NT2/D1 (cell line): Measurements from ENCODE around the gene DLK1.
A peak's percentile ranks its signal among the peaks of the same experiment; 100 is the strongest.

ENCODE experiments used
- DNase-seq: peaks from one replicate; pipeline ENCODE4 v3.0.0-alpha.2; 2011; ENCODE audit warnings: low read depth, low spot score
- H3K27me3 ChIP-seq: 2 replicates; pipeline ENCODE4 v1.6.0; 2011; ENCODE audit warnings: mild to moderate bottlenecking; ENCODE audit not compliant: insufficient read length, insufficient read depth
- H3K36me3 ChIP-seq: 2 replicates; pipeline ENCODE4 v1.6.1; 2011; ENCODE audit warnings: mild to moderate bottlenecking, low read length, mixed read lengths; ENCODE audit not compliant: insufficient read depth, insufficient read length
- H3K4me1 ChIP-seq: 2 replicates; pipeline ENCODE4 v1.5.1; 2011; ENCODE audit not compliant: insufficient read depth, insufficient read length
- H3K4me3 ChIP-seq: 2 replicates; pipeline ENCODE4 v1.5.1; 2011; ENCODE audit warnings: low read depth; ENCODE audit not compliant: insufficient read length
- H3K9ac ChIP-seq: 2 replicates; pipeline ENCODE4 v1.6.0; 2011; ENCODE audit warnings: low read depth; ENCODE audit not compliant: insufficient read length
- H3K9me3 ChIP-seq: 2 replicates; pipeline ENCODE4 v1.5.1; 2011; ENCODE audit warnings: mild to moderate bottlenecking, low read length; ENCODE audit not compliant: insufficient read depth
- SUZ12 ChIP-seq: IDR thresholded peaks from 2 replicates; pipeline ENCODE4 v1.6.1; 2011; ENCODE audit not compliant: insufficient read length, insufficient read depth; ENCODE audit errors: extremely low read depth
- YY1 ChIP-seq: IDR thresholded peaks from 2 replicates; pipeline ENCODE4 v1.6.1; 2011; ENCODE audit not compliant: insufficient read length, insufficient read depth
- ZNF274 ChIP-seq: IDR thresholded peaks from 2 replicates; pipeline ENCODE4 v1.6.1; 2011; ENCODE audit warnings: mild to moderate bottlenecking, low read depth, low read length

The DLK1 gene

GRCh38 chr14:100710391-100710790 lies 16.3 kb upstream of the DLK1 start:
- no peak overlapping the region for H3K4me3 ChIP-seq
- H3K36me3 ChIP-seq = no peaks in the 10 kb centered on the region
- no peak overlapping the region for H3K9ac ChIP-seq
- no peak for DNase-seq
- no peaks in the 10 kb centered on the region for H3K9me3 ChIP-seq
- no peaks in the 10 kb centered on the region for H3K27me3 ChIP-seq
- TF ChIP-seq YY1 (no peak), ZNF274 (no peak), SUZ12 (no peak)
- H3K4me1 ChIP-seq = peaks cover 21% of the 10 kb centered on the region

GRCh38 chr14:100710826-100711462 lies 15.7 kb upstream of the DLK1 start:
- DNase-seq = no peak
- Histone ChIP-seq H3K4me3 (no peak overlapping the region), H3K9me3 (no peaks in the 10 kb centered on the region), H3K9ac (no peak overlapping the region), H3K36me3 (no peaks in the 10 kb centered on the region), H3K27me3 (no peaks in the 10 kb centered on the region), H3K4me1 (peaks cover 21% of the 10 kb centered on the region)
- no peak for TF ChIP-seq ZNF274

GRCh38 chr14:100711493-100711892 lies 15.2 kb upstream of the DLK1 start:
- Histone ChIP-seq H3K9ac (no peak overlapping the region), H3K36me3 (no peaks in the 10 kb centered on the region), H3K27me3 (no peaks in the 10 kb centered on the region), H3K9me3 (no peaks in the 10 kb centered on the region), H3K4me1 (peaks cover 21% of the 10 kb centered on the region), H3K4me3 (no peak overlapping the region)
- no peak for DNase-seq
- TF ChIP-seq ZNF274 (no peak), SUZ12 (no peak), YY1 (no peak)

GRCh38 chr14:100712490-100712889 lies 14.2 kb upstream of the DLK1 start:
- H3K9ac ChIP-seq = peak overlapping the region; percentile 21
- no peak for DNase-seq
- no peaks in the 10 kb centered on the region for H3K9me3 ChIP-seq
- peaks cover 21% of the 10 kb centered on the region for H3K4me1 ChIP-seq
- H3K36me3 ChIP-seq = no peaks in the 10 kb centered on the region
- TF ChIP-seq SUZ12 (no peak), ZNF274 (no peak), YY1 (no peak)
- H3K4me3 ChIP-seq = no peak overlapping the region
- H3K27me3 ChIP-seq = no peaks in the 10 kb centered on the region

- no peak overlapping the region for H3K9ac ChIP-seq
Observed at GRCh38 chr14:100713705-100714104, 13.0 kb upstream of the DLK1 start.

GRCh38 chr14:100714258-100714892 lies 12.3 kb upstream of the DLK1 start:
- peaks cover 12% of the 10 kb centered on the region for H3K4me1 ChIP-seq
- no peak overlapping the region for H3K4me3 ChIP-seq
- no peak for TF ChIP-seq SUZ12
- TF ChIP-seq ZNF274 = no peak
- no peak for TF ChIP-seq YY1
- no peak overlapping the region for H3K9ac ChIP-seq
- H3K36me3 ChIP-seq = no peaks in the 10 kb centered on the region
- H3K9me3 ChIP-seq = no peaks in the 10 kb centered on the region
- DNase-seq = no peak
- H3K27me3 ChIP-seq = no peaks in the 10 kb centered on the region

More at GRCh38 chr14:100713705-100714104, 13.0 kb upstream of the DLK1 start:
- Histone ChIP-seq H3K27me3 (no peaks in the 10 kb centered on the region), H3K4me3 (no peak overlapping the region), H3K36me3 (no peaks in the 10 kb centered on the region), H3K4me1 (peaks cover 16% of the 10 kb centered on the region), H3K9me3 (no peaks in the 10 kb centered on the region)
- no peak for TF ChIP-seq YY1
- TF ChIP-seq SUZ12 = no peak
- TF ChIP-seq ZNF274 = no peak
- DNase-seq = no peak

GRCh38 chr14:100715332-100715731 lies 11.4 kb upstream of the DLK1 start:
- Histone ChIP-seq H3K27me3 (no peaks in the 10 kb centered on the region), H3K9me3 (no peaks in the 10 kb centered on the region), H3K4me3 (no peak overlapping the region), H3K4me1 (peaks cover 12% of the 10 kb centered on the region), H3K9ac (no peak overlapping the region), H3K36me3 (no peaks in the 10 kb centered on the region)
- DNase-seq = no peak
- TF ChIP-seq YY1 (no peak), ZNF274 (no peak), SUZ12 (no peak)
